A549 (cell line): Measurements from ENCODE around the gene MGAT5. TPM values are rescaled to one million over a fixed set of nuclear protein-coding genes. Genes with fewer than 3 reads are reported as not detected.

Experiments
- ATAC-seq, 2 experiments: fragments of 200-7000 bp in 1 of 2; fragments of >200 bp in 1 of 2; cut with Nextera tagmentation in 1 of 2; cut with Tn5 transposase in 1 of 2; 3 replicates each; pipeline versions ENCODE4 v1.8.0 to v1.9.1; 2018 to 2020; ENCODE audit warnings: mild to moderate bottlenecking in 1 of 2, moderate library complexity in 1 of 2
- CTCF ChIA-PET: fragments of 300-600 bp; sonication (Branson Sonifier 250); formaldehyde crosslinking; extraction: SDS; loops from one replicate; lab custom pipeline; 2021; ENCODE audit warnings: antibody characterized with exemption, inconsistent platforms; lab: Yijun Ruan, JAX
- POLR2A ChIA-PET: fragments of 350-600 bp; formaldehyde crosslinking; extraction: SDS; loops from one replicate; lab custom pipeline; 2021; ENCODE audit warnings: antibody characterized with exemption, inconsistent platforms; lab: Yijun Ruan, JAX
- DNase-seq, 2 experiments: peaks; one replicate each; pipeline versions ENCODE4 v3.0.0 to v3.0.0-alpha.2; 2011 to 2016; ENCODE audit warnings: low read depth in 1 of 2, low spot score in 1 of 2
- FAIRE-seq: peaks from 2 replicates; lab custom pipeline; 2011; peaks lifted over from hg19 to GRCh38; lab: Jason Lieb, UNC
- H3K27ac ChIP-seq, 2 experiments: fragments of >200 bp; sonication (Bioruptor Twin); formaldehyde crosslinking; 3 replicates each; pipeline ENCODE4 v1.5.1; 2016 to 2017
- H3K4me1 ChIP-seq: fragments of >200 bp; sonication (Bioruptor Twin); formaldehyde crosslinking; 3 replicates; pipeline ENCODE4 v1.6.1; 2016
- H3K4me2 ChIP-seq: fragments of >200 bp; sonication (Bioruptor Twin); formaldehyde crosslinking; 3 replicates; pipeline ENCODE4 v1.6.1; 2016
- H3K4me3 ChIP-seq: fragments of >200 bp; sonication (Bioruptor Twin); formaldehyde crosslinking; 3 replicates; pipeline ENCODE4 v1.5.1; 2016
- H3K9me3 ChIP-seq: fragments of >200 bp; sonication (Bioruptor Twin); formaldehyde crosslinking; 3 replicates; pipeline ENCODE4 v1.6.1; 2016
- CHD2 ChIP-seq: fragments of 150-350 bp; IDR thresholded peaks from 2 replicates; pipeline ENCODE4 v1.6.1; 2014; ENCODE audit warnings: low read length; ENCODE audit not compliant: partially characterized antibody
- E2F6 ChIP-seq: IDR thresholded peaks from 2 replicates; pipeline ENCODE4 v1.6.1; 2012; ENCODE audit warnings: low read depth, borderline replicate concordance
- EHF ChIP-seq: fragments of 250-450 bp; sonication (Bioruptor Pico); IDR thresholded peaks from 2 replicates; pipeline ENCODE4 v1.5.0; 2020; ENCODE audit warnings: mild to moderate bottlenecking
- HMGXB4 ChIP-seq: fragments of 250-450 bp; sonication (Bioruptor Pico); IDR thresholded peaks from 2 replicates; pipeline ENCODE4 v1.5.0; 2021; ENCODE audit warnings: mild to moderate bottlenecking, moderate library complexity, borderline replicate concordance
- HOXB13 ChIP-seq: fragments of 250-450 bp; sonication (Bioruptor Pico); IDR thresholded peaks from 2 replicates; pipeline ENCODE4 v1.5.0; 2020; ENCODE audit warnings: low read depth, mild to moderate bottlenecking, moderate library complexity
- HOXB5 ChIP-seq: fragments of 250-450 bp; sonication (Bioruptor Pico); IDR thresholded peaks from 2 replicates; pipeline ENCODE4 v1.5.0; 2020; ENCODE audit warnings: mild to moderate bottlenecking, moderate library complexity
- JUN ChIP-seq, 2 experiments: fragments of >200 bp; sonication (Bioruptor Twin); formaldehyde crosslinking; IDR thresholded peaks; 2 replicates in 1 of 2; 3 replicates in 1 of 2; pipeline ENCODE4 v1.6.1; 2016 to 2017
- JUNB ChIP-seq: fragments of >200 bp; sonication (Bioruptor Twin); formaldehyde crosslinking; IDR thresholded peaks from 2 replicates; pipeline ENCODE4 v1.6.1; 2016
- KDM1A ChIP-seq: fragments of 200-600 bp; sonication (generic); IDR thresholded peaks from 2 replicates; pipeline ENCODE4 v1.6.1; 2016; ENCODE audit warnings: low read depth, mild to moderate bottlenecking
- MAFK ChIP-seq: fragments of 450-650 bp; IDR thresholded peaks from 2 replicates; pipeline ENCODE4 v1.6.1; 2014; ENCODE audit not compliant: partially characterized antibody
- MAZ ChIP-seq: fragments of 150-350 bp; IDR thresholded peaks from 2 replicates; pipeline ENCODE4 v1.6.1; 2014; ENCODE audit warnings: antibody characterized with exemption, low read depth, low read length, borderline replicate concordance
- NFE2L2 ChIP-seq: fragments of 150-350 bp; conservative IDR thresholded peaks from 2 replicates; pipeline ENCODE4 v1.6.1; 2014; ENCODE audit warnings: low read length
- NR3C1 ChIP-seq: fragments of >200 bp; sonication (Bioruptor Twin); formaldehyde crosslinking; IDR thresholded peaks from 3 replicates; pipeline ENCODE4 v1.6.1; 2017
- PBX3 ChIP-seq: IDR thresholded peaks from 2 replicates; pipeline ENCODE4 v1.6.1; 2012
- POLR2A ChIP-seq: IDR thresholded peaks from 2 replicates; pipeline ENCODE4 v1.6.1; 2012; ENCODE audit warnings: mild to moderate bottlenecking, low read length
- RAD21 ChIP-seq, 2 experiments: fragments of >200 bp in 1 of 2; sonication (Bioruptor Twin) in 1 of 2; formaldehyde crosslinking in 1 of 2; IDR thresholded peaks in 1 of 2; conservative IDR thresholded peaks in 1 of 2; 2 replicates in 1 of 2; 3 replicates in 1 of 2; pipeline ENCODE4 v1.6.1; 2012 to 2018; ENCODE audit warnings: inconsistent platforms in 1 of 2
- RFX5 ChIP-seq: fragments of 450-650 bp; IDR thresholded peaks from 2 replicates; pipeline ENCODE4 v1.7.1; 2014; ENCODE audit warnings: antibody characterized with exemption, mild to moderate bottlenecking, moderate library complexity
- SREBF2 ChIP-seq: fragments of 450-650 bp; IDR thresholded peaks from 2 replicates; pipeline ENCODE4 v1.6.1; 2014; ENCODE audit warnings: mild to moderate bottlenecking, moderate library complexity
- TFCP2L1 ChIP-seq: fragments of 250-450 bp; sonication (Bioruptor Pico); IDR thresholded peaks from 2 replicates; pipeline ENCODE4 v1.5.0; 2021; ENCODE audit warnings: mild to moderate bottlenecking
- WGBS: methylation state at CpG from one replicate; pipeline ENCODE4 v1.1.6; 2017; ENCODE audit errors: missing lambda C conversion rate; 5-methylcytosine and 5-hydroxymethylcytosine counted together
- polyA plus RNA-seq, 4 experiments: library from polyadenylated mRNA; depleted of rRNA in 3 of 4; stranded (reverse); fragments of >200 nt; fragmentation: RNase III in 1 of 4; extraction: RNeasy Plus Mini Kit Qiagen cat#74134 plus additional on column Dnase treatment in 1 of 4; gene quantifications; 2 replicates in 3 of 4; 3 replicates in 1 of 4; pipeline ENCODE4 v1.2.3, GENCODE V29; 2011 to 2017
- TF ChIP-seq, protein P1 (sequence below): fragments of 450-650 bp; IDR thresholded peaks from 2 replicates; pipeline ENCODE4 v1.6.1; 2014; ENCODE audit warnings: antibody characterized with exemption
- TF ChIP-seq, protein P2 (sequence below): fragments of 150-350 bp; IDR thresholded peaks from 2 replicates; pipeline ENCODE4 v1.6.1; 2014; ENCODE audit warnings: low read depth, mild to moderate bottlenecking, low read length
- TF ChIP-seq, protein P3 (sequence below): fragments of >200 bp; sonication (Bioruptor Twin); formaldehyde crosslinking; IDR thresholded peaks from 3 replicates; pipeline ENCODE4 v1.6.1; 2016

Gene MGAT5
- polyA plus RNA-seq, 2 of the 4 experiments (the other 2 are of a cell fraction), result 13.2 to 17.1 TPM

- TF ChIP-seq KDM1A (no peak), MAFK (peak; percentile 58)
- ChIA-PET POLR2A (no interaction called here), CTCF (no interaction called here)
- no peak for FAIRE-seq
- WGBS, result 92% methylated on average over 2 of the region's 2 CpGs
- DNase-seq, result no peak
- Histone ChIP-seq H3K4me2 (no peak overlapping the region), H3K4me1 (no peaks in the 10 kb centered on the region), H3K4me3 (no peak overlapping the region), H3K9me3 (no peaks in the 10 kb centered on the region), H3K27ac (no peak overlapping the region)
- ATAC-seq, result no peak
Measured at GRCh38 chr2:134385195-134385594, 131.3 kb downstream of the MGAT5 start.

DNA sequence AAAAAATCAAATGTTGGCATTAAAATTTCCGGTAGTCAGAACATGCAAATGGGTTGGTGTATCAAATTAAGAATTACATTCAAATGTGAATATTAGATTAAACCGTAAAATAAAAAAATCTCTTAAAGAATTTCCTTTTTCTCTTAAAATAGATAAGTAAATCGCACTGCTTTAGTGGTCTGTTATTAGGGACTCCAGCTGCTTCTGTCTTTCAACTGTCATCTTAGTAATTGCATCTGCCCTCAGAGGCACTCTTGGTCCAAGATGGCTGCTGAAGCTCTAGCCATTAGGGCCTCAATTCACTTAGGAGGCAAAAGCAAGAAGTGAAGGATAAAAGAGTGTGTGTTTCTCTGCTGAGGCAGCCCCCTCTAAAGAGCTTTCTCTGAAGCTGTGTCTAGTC is 132.4 kb downstream of the MGAT5 start:
- ChIA-PET CTCF (no interaction called here), POLR2A (no interaction called here)
- FAIRE-seq (no peak), DNase-seq (no peak), ATAC-seq (no peak)
- H3K9me3 ChIP-seq, result no peaks in the 10 kb centered on the region
- no peak for TF ChIP-seq RAD21 (conservative IDR thresholded peaks at IDR 0.05 in 1 of 2, IDR thresholded peaks at IDR 0.05 in 1 of 2)
- TF ChIP-seq, protein P1, sequence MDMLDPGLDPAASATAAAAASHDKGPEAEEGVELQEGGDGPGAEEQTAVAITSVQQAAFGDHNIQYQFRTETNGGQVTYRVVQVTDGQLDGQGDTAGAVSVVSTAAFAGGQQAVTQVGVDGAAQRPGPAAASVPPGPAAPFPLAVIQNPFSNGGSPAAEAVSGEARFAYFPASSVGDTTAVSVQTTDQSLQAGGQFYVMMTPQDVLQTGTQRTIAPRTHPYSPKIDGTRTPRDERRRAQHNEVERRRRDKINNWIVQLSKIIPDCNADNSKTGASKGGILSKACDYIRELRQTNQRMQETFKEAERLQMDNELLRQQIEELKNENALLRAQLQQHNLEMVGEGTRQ, result no peak
- no peak for TF ChIP-seq PBX3
- no peak for TF ChIP-seq HOXB5
- no peak for TF ChIP-seq EHF (CRISPR knock-in tag)
- TF ChIP-seq NFE2L2, result no peak
- no peak for TF ChIP-seq CHD2
- TF ChIP-seq, protein P2, sequence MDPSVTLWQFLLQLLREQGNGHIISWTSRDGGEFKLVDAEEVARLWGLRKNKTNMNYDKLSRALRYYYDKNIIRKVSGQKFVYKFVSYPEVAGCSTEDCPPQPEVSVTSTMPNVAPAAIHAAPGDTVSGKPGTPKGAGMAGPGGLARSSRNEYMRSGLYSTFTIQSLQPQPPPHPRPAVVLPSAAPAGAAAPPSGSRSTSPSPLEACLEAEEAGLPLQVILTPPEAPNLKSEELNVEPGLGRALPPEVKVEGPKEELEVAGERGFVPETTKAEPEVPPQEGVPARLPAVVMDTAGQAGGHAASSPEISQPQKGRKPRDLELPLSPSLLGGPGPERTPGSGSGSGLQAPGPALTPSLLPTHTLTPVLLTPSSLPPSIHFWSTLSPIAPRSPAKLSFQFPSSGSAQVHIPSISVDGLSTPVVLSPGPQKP, result no peak
- TF ChIP-seq NR3C1, result no peak
- no peak for TF ChIP-seq SREBF2
- no peak for TF ChIP-seq HMGXB4 (CRISPR knock-in tag)
- TF ChIP-seq JUN (IDR thresholded peaks at IDR 0.05), result no peak
- TF ChIP-seq MAZ, result no peak
- TF ChIP-seq HOXB13 (CRISPR knock-in tag), result no peak
- no peak for TF ChIP-seq POLR2A
- TF ChIP-seq RFX5, result no peak
- TF ChIP-seq, protein P3, sequence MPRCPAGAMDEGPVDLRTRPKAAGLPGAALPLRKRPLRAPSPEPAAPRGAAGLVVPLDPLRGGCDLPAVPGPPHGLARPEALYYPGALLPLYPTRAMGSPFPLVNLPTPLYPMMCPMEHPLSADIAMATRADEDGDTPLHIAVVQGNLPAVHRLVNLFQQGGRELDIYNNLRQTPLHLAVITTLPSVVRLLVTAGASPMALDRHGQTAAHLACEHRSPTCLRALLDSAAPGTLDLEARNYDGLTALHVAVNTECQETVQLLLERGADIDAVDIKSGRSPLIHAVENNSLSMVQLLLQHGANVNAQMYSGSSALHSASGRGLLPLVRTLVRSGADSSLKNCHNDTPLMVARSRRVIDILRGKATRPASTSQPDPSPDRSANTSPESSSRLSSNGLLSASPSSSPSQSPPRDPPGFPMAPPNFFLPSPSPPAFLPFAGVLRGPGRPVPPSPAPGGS, result no peak
- TF ChIP-seq E2F6, result no peak
- no peak for TF ChIP-seq TFCP2L1 (CRISPR knock-in tag)
- no peak for TF ChIP-seq JUNB
- no peak overlapping the region for H3K4me3 ChIP-seq
- no peak overlapping the region for H3K4me2 ChIP-seq
- no peaks in the 10 kb centered on the region for H3K4me1 ChIP-seq
- 92% methylated on average over 3 of the region's 3 CpGs for WGBS
- H3K27ac ChIP-seq, result no peak overlapping the region
